ES-I3 (cell line): ENCODE data around the gene RAB10.
A peak's percentile ranks its signal among the peaks of the same experiment; 100 is the strongest.
"Not testable (repeated sequence)": the region's sequence is repeated elsewhere in the genome, so short reads cannot be mapped to it uniquely, and the experiment has no call there.

Source experiments
- H3K36me3 ChIP-seq: 2 replicates; pipeline ENCODE4 v1.6.1; 2013; ENCODE audit warnings: mild to moderate bottlenecking, low read length, control low read depth, moderate library complexity; ENCODE audit not compliant: insufficient read depth
- H3K4me1 ChIP-seq: 2 replicates; pipeline ENCODE4 v1.6.1; 2013; ENCODE audit warnings: mild to moderate bottlenecking, control low read depth, low read length; ENCODE audit not compliant: insufficient read depth
- H3K9ac ChIP-seq: 2 replicates; pipeline ENCODE4 v1.6.1; 2013; ENCODE audit warnings: low read depth, mild to moderate bottlenecking, low read length, moderate library complexity
- H3K9me3 ChIP-seq: 2 replicates; pipeline ENCODE4 v1.6.1; 2013; ENCODE audit warnings: mild to moderate bottlenecking, low read length, moderate library complexity; ENCODE audit not compliant: control insufficient read depth, insufficient read depth

RAB10 gene

DNA sequence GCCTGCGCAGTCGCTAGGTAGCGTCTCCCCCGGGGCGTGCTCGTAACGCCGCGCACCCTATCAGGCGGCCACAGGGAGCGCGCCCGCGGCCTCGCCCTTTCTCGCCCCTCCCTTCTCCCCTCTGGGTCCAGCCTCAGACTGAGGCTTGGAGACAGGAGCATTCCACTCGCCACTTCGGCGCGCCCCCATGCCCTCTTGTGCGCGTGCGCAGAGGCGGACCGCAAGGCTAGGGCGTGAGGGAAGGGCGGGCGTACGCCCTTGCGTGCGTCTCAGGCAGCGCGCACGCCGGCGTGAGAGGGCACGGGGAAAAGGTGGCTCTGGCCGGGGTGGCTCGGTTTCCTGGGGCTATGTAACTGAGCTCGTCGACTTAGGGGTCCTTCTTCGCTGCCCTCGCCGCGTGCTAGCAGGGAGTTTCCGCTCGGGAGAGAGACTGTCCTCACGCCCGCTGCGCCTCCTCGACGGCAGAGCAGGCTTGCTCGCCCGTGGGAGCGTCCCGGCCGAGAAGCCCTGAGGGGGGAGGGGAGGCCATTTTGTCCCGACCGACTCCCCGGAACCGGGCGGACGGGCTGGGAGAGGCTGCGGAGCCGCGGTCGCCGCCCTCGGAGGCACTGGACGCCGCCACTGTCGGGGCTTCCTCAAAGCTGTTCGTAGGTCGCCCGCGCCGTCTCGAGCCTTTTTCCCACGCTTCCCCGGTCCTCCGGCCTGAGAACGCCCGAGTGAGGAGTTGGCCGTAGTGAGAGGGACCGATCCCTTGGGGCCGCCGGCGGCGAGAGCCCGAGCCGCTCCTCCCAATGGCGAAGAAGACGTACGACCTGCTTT, at the start of gene RAB10:
TSS of gene RAB10 (plus strand) at position 267 of the 819 bp plus-strand sequence. CDS start at position 792, 525 bp downstream.
- H3K9ac ChIP-seq: peak within 1 kb of the TSS; percentile 89

DNA sequence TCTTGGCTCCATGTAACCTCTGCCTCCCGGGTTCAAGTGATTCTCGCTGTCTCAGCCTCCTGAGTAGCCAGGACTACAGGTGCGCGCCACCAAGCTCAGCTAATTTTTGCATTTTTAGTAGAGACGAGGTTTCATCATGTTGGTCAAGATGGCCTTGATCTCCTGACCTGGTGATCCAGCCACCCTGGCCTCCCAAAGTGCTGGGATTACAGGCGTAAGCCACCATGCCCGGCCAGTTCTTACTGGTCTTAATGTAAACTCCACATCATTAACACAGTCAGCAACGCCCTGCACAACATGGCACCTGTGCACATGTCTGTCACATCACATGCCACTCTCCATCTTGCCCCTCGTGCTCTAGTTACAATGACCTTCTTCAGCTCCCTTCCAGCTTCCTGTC, 45.8 kb upstream of the RAB10 start:
- no peaks in the 10 kb centered on the region for H3K9me3 ChIP-seq
- no peaks in the 10 kb centered on the region for H3K36me3 ChIP-seq
- no peak overlapping the region for H3K9ac ChIP-seq
- no peaks in the 10 kb centered on the region for H3K4me1 ChIP-seq

More for the DNA sequence above, at the start of gene RAB10:
- peaks cover 4% of the 10 kb centered on the region for H3K4me1 ChIP-seq
- no peaks in the 10 kb centered on the region for H3K9me3 ChIP-seq
- H3K36me3 ChIP-seq: peaks cover 3% of the 10 kb centered on the region

DNA sequence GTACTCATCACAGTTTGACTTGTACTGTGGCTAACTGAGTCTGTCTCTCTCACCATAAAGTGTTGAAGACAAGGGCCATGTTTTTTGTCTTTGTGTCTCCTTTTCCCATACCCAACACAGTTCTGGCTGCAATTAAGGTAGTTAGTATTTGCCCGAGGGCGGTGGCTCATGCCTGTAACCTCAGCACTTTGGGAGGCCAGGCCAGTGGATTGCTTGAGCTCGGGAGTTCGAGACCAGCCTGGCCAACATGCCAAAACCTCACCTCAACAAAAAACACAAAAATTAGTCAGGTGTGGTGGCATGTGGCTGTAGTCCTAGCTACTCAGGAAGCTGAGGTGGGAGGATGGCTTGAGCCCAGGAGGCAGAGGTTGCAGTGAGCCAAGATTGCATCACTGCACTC, 44.7 kb upstream of the RAB10 start:
- Histone ChIP-seq H3K36me3 (no peaks in the 10 kb centered on the region), H3K9ac (no peak overlapping the region), H3K9me3 (no peaks in the 10 kb centered on the region), H3K4me1 (no peaks in the 10 kb centered on the region)

GRCh38 chr2:25991965-25992364, 41.9 kb upstream of the RAB10 start:
- no peaks in the 10 kb centered on the region for H3K36me3 ChIP-seq
- no peaks in the 10 kb centered on the region for H3K9me3 ChIP-seq
- no peaks in the 10 kb centered on the region for H3K4me1 ChIP-seq
- no peak overlapping the region for H3K9ac ChIP-seq

DNA sequence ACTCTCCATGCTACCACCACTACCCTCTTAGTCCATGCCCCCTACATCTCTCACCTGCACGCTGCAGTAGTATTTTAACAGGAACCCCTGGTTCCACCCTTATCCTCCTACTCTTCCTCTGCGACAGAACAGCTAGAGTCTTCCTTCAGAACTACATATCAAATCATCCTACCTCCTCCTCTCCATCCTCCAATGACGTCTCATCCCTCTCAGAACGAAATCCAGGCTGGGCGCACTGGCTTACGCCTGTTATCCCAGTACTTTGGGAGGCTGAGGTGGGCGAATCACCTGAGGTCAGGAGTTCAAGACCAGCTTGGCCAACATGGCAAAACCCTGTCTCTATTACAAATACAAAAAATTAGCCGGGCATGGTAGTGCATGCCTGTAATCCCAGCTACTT, 41.3 kb upstream of the RAB10 start:
- H3K36me3 ChIP-seq: no peaks in the 10 kb centered on the region
- H3K4me1 ChIP-seq: no peaks in the 10 kb centered on the region

DNA sequence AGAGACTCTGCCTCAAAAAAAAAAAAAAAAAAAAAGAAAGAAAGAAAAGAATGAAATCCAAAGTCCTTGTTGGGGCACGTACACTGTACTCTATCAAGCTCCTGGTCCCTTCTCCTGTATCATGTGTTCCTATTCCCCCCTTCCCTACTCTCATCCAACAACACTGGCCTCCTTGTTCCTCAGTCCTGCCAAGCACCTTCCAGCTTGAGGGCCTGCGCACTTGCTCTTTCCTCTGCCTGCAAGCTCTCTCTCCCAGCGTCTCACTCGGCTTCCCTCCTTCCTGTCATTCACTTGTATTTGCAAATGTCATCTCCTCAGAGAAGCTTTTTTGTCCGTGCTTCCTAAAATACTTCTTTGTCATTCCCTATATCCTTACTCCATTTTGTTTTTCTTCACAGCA, 40.8 kb upstream of the RAB10 start:
- no peaks in the 10 kb centered on the region for H3K36me3 ChIP-seq
- no peaks in the 10 kb centered on the region for H3K4me1 ChIP-seq
- H3K9ac ChIP-seq: no peak overlapping the region
- H3K9me3 ChIP-seq: no peaks in the 10 kb centered on the region

More for the DNA sequence above, 41.3 kb upstream of the RAB10 start:
- Histone ChIP-seq H3K9ac (no peak overlapping the region), H3K9me3 (no peaks in the 10 kb centered on the region)

DNA sequence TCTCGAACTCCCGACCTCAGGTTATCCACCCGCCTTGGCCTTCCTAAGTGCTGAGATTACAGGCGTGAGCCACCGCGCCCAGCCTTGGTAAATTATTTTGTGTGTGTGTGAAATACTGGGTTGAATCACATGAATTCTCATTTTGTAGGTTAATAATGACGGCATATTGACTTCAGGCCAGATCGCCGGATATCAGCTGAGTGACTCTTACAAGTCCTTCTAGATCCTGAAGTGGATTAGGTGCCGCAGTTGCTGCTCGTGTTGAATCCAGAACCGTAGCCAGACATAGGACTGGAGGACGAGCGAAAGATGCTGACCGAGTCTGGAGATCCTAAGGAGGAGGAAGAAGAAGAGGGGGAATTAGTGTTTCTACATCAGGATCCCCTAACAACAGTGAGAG, 39.4 kb upstream of the RAB10 start:
- no peaks in the 10 kb centered on the region for H3K9me3 ChIP-seq
- H3K4me1 ChIP-seq: no peaks in the 10 kb centered on the region
- H3K36me3 ChIP-seq: no peaks in the 10 kb centered on the region
- no peak overlapping the region for H3K9ac ChIP-seq

DNA sequence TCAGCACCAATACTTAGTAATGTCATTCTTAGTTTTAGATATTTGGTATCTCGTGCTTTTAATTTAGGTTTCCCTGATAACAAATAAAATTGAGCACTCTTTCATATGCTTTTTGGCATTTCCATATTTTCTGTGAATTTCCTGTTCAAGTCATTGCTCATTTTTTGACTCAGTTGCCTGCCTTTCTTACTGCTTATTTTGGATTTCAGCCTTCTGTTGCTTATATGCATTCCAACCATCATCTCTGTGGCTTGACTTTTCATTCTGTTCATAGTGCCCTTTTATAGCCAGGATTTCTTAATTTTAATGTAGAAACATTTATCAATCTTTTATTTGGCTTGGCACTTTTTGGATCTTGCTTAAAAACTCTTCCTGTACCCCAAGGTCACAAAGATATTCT, 37.0 kb upstream of the RAB10 start:
- Histone ChIP-seq H3K9ac (no peak overlapping the region), H3K36me3 (no peaks in the 10 kb centered on the region), H3K9me3 (no peaks in the 10 kb centered on the region), H3K4me1 (no peaks in the 10 kb centered on the region)

- H3K9me3 ChIP-seq, H3K4me1 ChIP-seq, H3K9ac ChIP-seq, H3K36me3 ChIP-seq: not testable (repeated sequence)
These were observed 35.0 kb upstream of the RAB10 start for GRCh38 chr2:25998816-25999383.

DNA sequence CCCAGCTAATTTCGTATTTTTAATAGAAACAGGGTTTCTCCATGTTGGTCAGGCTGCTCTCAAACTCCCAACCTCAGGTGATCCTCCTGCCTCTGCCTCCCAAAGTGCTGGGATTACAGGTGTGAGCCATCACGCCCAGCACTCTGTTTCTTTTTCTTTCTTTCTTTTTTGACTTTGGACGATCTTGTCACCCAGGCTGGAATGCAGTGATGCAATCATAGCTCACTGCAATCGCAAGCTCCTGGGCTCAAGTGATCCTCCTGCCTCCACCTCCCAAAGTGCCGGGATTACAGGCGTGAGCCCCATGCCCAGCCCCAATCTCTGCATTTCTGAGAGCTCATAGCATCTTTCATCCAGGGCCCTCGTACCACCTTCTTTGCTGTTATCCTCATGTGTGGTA, 34.5 kb upstream of the RAB10 start:
- H3K9ac ChIP-seq, H3K4me1 ChIP-seq, H3K9me3 ChIP-seq, H3K36me3 ChIP-seq: not testable (repeated sequence)

DNA sequence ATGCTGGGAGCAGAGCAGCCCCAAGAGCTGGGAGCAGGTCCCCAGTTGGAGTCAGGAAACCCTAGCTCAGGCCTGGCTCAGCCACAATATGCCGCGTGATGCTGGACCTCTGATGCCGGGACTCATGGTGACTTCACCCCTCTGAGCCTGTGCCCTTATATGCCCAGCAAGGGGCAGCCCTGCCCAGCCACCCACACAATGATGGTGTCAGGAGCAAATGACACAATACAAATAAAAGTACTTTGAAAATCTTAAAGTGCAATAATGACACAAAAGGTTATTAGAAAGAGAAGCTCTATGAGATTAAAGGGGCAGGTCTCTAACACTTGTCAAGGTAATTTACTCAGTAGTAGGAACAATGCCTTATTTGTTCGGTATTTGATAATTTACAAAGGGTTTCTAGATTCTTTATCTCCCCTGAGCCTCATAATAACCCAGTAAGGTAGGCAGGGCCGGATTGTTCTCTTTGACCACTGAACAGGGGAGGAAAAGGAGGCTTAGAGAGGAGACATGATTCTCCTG, 33.3 kb upstream of the RAB10 start:
- Histone ChIP-seq H3K4me1 (no peaks in the 10 kb centered on the region), H3K36me3 (no peaks in the 10 kb centered on the region), H3K9ac (no peak overlapping the region), H3K9me3 (no peaks in the 10 kb centered on the region)

- Histone ChIP-seq H3K36me3 (no peaks in the 10 kb centered on the region), H3K9ac (no peak overlapping the region), H3K4me1 (no peaks in the 10 kb centered on the region), H3K9me3 (no peaks in the 10 kb centered on the region)
These were observed 32.0 kb upstream of the RAB10 start for GRCh38 chr2:26001743-26002351.

- no peaks in the 10 kb centered on the region for H3K9me3 ChIP-seq
- no peaks in the 10 kb centered on the region for H3K4me1 ChIP-seq
- H3K9ac ChIP-seq: no peak overlapping the region
- no peaks in the 10 kb centered on the region for H3K36me3 ChIP-seq
These were observed 31.1 kb upstream of the RAB10 start for GRCh38 chr2:26002632-26003310.

GRCh38 chr2:26008095-26008494, 25.8 kb upstream of the RAB10 start:
- Histone ChIP-seq H3K4me1 (peaks cover 17% of the 10 kb centered on the region), H3K9me3 (no peaks in the 10 kb centered on the region), H3K9ac (no peak overlapping the region), H3K36me3 (no peaks in the 10 kb centered on the region)
